Measurements from ENCODE around the gene PAQR5. TPM values are rescaled to one million over a fixed set of nuclear protein-coding genes. Genes with fewer than 3 reads are reported as not detected.
A peak's percentile ranks its signal among the peaks of the same experiment; 100 is the strongest.
"Not testable (repeated sequence)": the region's sequence is repeated elsewhere in the genome, so short reads cannot be mapped to it uniquely, and the experiment has no call there.

The PAQR5 gene
- total RNA-seq, 1 donor from 2014 or later: 0.63 TPM

DNA sequence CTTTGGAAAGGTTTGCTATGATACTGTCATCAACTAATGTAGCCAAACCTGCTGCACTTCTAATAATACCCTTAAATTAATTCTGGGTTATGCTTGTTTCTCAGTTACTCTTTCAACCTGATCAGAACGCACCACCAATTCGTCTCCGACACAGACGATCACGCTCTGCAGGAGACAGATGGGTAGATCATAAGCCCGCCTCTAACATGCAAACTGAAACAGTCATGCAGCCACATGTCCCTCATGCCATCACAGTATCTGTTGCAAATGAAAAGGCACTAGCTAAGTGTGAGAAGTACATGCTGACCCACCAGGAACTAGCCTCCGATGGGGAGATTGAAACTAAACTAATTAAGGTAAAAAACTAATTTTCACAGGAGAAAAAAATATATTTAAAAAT lies 146.0 kb downstream of the PAQR5 start:
- TF ChIP-seq, protein P1, sequence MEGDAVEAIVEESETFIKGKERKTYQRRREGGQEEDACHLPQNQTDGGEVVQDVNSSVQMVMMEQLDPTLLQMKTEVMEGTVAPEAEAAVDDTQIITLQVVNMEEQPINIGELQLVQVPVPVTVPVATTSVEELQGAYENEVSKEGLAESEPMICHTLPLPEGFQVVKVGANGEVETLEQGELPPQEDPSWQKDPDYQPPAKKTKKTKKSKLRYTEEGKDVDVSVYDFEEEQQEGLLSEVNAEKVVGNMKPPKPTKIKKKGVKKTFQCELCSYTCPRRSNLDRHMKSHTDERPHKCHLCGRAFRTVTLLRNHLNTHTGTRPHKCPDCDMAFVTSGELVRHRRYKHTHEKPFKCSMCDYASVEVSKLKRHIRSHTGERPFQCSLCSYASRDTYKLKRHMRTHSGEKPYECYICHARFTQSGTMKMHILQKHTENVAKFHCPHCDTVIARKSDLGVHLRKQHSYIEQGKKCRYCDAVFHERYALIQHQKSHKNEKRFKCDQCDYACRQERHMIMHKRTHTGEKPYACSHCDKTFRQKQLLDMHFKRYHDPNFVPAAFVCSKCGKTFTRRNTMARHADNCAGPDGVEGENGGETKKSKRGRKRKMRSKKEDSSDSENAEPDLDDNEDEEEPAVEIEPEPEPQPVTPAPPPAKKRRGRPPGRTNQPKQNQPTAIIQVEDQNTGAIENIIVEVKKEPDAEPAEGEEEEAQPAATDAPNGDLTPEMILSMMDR (IDR thresholded peaks at IDR 0.05; ENCODE audit: borderline replicate concordance): no peak
- no peak overlapping the region for H3K4me3 ChIP-seq
- H3K27ac ChIP-seq (replicated peaks): no peak overlapping the region
- intact Hi-C loops (cut with micrococcal nuclease): no loop called here
- no peaks in the 10 kb centered on the region for H3K36me3 ChIP-seq
- H3K9me3 ChIP-seq (replicated peaks): no peaks in the 10 kb centered on the region
- no peaks in the 10 kb centered on the region for H3K27me3 ChIP-seq (ENCODE audit: low read depth)
- no peaks in the 10 kb centered on the region for H3K4me1 ChIP-seq
- no peak for DNase-seq

- Histone ChIP-seq H3K36me3 (no peaks in the 10 kb centered on the region), H3K4me3 (no peak overlapping the region), H3K27me3 (ENCODE audit: low read depth) (no peaks in the 10 kb centered on the region), H3K27ac (replicated peaks) (no peak overlapping the region), H3K9me3 (replicated peaks) (no peaks in the 10 kb centered on the region), H3K4me1 (peaks cover 2% of the 10 kb centered on the region)
- no peak for DNase-seq
- TF ChIP-seq, protein P1 (IDR thresholded peaks at IDR 0.05; ENCODE audit: borderline replicate concordance): no peak
- intact Hi-C loops (cut with micrococcal nuclease): no loop called here
Measured at GRCh38 chr15:69446953-69447352, 148.2 kb downstream of the PAQR5 start.

- Histone ChIP-seq H3K4me1 (peaks cover 30% of the 10 kb centered on the region), H3K36me3 (peaks cover 11% of the 10 kb centered on the region)
- H3K27me3 ChIP-seq (ENCODE audit: low read depth); H3K27ac ChIP-seq (replicated peaks); H3K4me3 ChIP-seq; DNase-seq; intact Hi-C loops (cut with micrococcal nuclease); H3K9me3 ChIP-seq (replicated peaks): not testable (repeated sequence)
Measured at GRCh38 chr15:69450221-69450620, 151.5 kb downstream of the PAQR5 start.

DNA sequence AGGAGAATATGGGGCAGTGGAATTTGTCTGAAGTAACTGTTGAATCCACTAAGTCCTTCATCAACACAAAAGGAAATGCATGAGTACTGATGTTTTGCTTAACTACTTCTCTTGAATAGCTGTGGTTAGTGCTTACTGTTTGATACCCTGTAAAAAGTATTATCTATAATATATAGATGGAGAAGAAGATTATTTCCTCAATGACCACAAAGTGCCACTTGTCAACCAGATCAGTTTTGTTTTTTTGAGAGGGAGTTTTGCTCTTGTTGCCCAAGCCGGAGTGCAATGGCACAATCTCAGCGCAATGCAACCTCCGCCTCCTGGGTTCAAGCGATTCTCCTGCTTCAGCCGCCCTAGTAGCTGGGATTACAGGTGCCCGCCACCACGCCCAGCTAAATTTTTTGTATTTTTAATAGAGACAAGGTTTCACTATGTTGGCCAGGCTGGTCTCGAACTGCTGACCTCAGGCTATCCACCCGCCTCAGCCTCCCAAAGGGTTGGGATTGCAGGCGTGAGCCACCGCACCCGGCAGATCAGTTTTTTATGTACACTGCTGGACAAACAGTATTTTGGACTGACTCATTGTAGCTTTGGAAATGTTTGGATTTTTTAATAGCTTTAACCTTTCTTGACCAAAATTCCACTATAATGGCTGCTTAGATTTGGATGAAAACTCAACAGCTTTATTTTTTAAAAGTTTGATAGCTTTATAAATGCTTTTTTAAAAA lies 152.4 kb downstream of the PAQR5 start:
- Histone ChIP-seq H3K9me3 (replicated peaks) (no peaks in the 10 kb centered on the region), H3K27ac (replicated peaks) (no peak overlapping the region), H3K27me3 (ENCODE audit: low read depth) (no peaks in the 10 kb centered on the region), H3K4me1 (peaks cover 38% of the 10 kb centered on the region), H3K4me3 (no peak overlapping the region), H3K36me3 (peaks cover 21% of the 10 kb centered on the region)
- DNase-seq: no peak
- TF ChIP-seq, protein P1 (IDR thresholded peaks at IDR 0.05; ENCODE audit: borderline replicate concordance): no peak
- intact Hi-C loops (cut with micrococcal nuclease): no loop called here

- TF ChIP-seq, protein P1 (IDR thresholded peaks at IDR 0.05; ENCODE audit: borderline replicate concordance): no peak
- H3K27ac ChIP-seq (replicated peaks): peak overlapping the region; percentile 94
- H3K36me3 ChIP-seq: peaks cover 30% of the 10 kb centered on the region
- H3K4me1 ChIP-seq: peaks cover 40% of the 10 kb centered on the region
- H3K9me3 ChIP-seq (replicated peaks): no peaks in the 10 kb centered on the region
- peak overlapping the region; percentile 92 for H3K4me3 ChIP-seq
- H3K27me3 ChIP-seq (ENCODE audit: low read depth): no peaks in the 10 kb centered on the region
- intact Hi-C loops (cut with micrococcal nuclease): no loop called here
- DNase-seq: no peak
Measured at GRCh38 chr15:69451951-69452691, 153.4 kb downstream of the PAQR5 start.

Data from left ventricle myocardium inferior (tissue), 1 donor.